GM23338 (cell line): ENCODE results near the gene FOXP1.

ENCODE experiments used
- CREB1 ChIP-seq: fragments of 250-450 bp; sonication (Bioruptor Pico); IDR thresholded peaks from 2 replicates; pipeline ENCODE4 v1.5.0; 2020; ENCODE audit warnings: low read depth, mild to moderate bottlenecking, moderate library complexity
- EZH2 ChIP-seq: fragments of 200-600 bp; sonication (generic); IDR thresholded peaks from one replicate; pipeline ENCODE4 v1.8.0; 2017; ENCODE audit warnings: antibody characterized with exemption, mild to moderate bottlenecking, low read depth; ENCODE audit not compliant: unreplicated experiment
- EZH2phosphoT487 ChIP-seq: fragments of 200-600 bp; sonication (generic); IDR thresholded peaks from one replicate; pipeline ENCODE4 v1.8.1; 2018; ENCODE audit warnings: antibody characterized with exemption; ENCODE audit not compliant: unreplicated experiment
- JUNB ChIP-seq: IDR thresholded peaks from one replicate; pipeline ENCODE4 v1.6.1; 2016; ENCODE audit warnings: antibody characterized with exemption; ENCODE audit not compliant: unreplicated experiment
- NANOG ChIP-seq: IDR thresholded peaks from 2 replicates; pipeline ENCODE4 v1.6.1; 2016; ENCODE audit warnings: antibody characterized with exemption, borderline replicate concordance
- POLR2AphosphoS5 ChIP-seq: IDR thresholded peaks from 2 replicates; pipeline ENCODE4 v1.6.1; 2016; ENCODE audit warnings: antibody characterized with exemption, low read depth
- REST ChIP-seq: IDR thresholded peaks from one replicate; pipeline ENCODE4 v1.6.1; 2018; ENCODE audit warnings: antibody characterized with exemption; ENCODE audit not compliant: unreplicated experiment
- STAT1 ChIP-seq: IDR thresholded peaks from one replicate; pipeline ENCODE4 v1.6.1; 2016; ENCODE audit warnings: antibody characterized with exemption; ENCODE audit not compliant: unreplicated experiment
- ZNF114 ChIP-seq: fragments of 250-450 bp; sonication (Bioruptor Pico); IDR thresholded peaks from 2 replicates; pipeline ENCODE4 v1.5.0; 2020; ENCODE audit warnings: mild to moderate bottlenecking, moderate library complexity
- ZNF331 ChIP-seq: fragments of 250-450 bp; sonication (Bioruptor Pico); IDR thresholded peaks from 2 replicates; pipeline ENCODE4 v1.5.0; 2020; ENCODE audit warnings: low read depth, mild to moderate bottlenecking, moderate library complexity
- ZNF462 ChIP-seq: fragments of 250-450 bp; sonication (Bioruptor Pico); IDR thresholded peaks from 2 replicates; pipeline ENCODE4 v1.5.0; 2020; ENCODE audit warnings: mild to moderate bottlenecking, moderate library complexity
- TF ChIP-seq, protein P1 (sequence below), 2 experiments: fragments of 200-600 bp in 1 of 2; sonication (generic) in 1 of 2; conservative IDR thresholded peaks; 2 replicates each; pipeline versions ENCODE4 v1.5.1 to v1.6.1; 2016 to 2017; ENCODE audit warnings: antibody characterized with exemption in 2 of 2, low read depth in 2 of 2, mild to moderate bottlenecking in 2 of 2, moderate library complexity in 1 of 2
- TF ChIP-seq, protein P2 (sequence below): IDR thresholded peaks from 2 replicates; pipeline ENCODE4 v1.6.1; 2016; ENCODE audit warnings: antibody characterized with exemption

DNA sequence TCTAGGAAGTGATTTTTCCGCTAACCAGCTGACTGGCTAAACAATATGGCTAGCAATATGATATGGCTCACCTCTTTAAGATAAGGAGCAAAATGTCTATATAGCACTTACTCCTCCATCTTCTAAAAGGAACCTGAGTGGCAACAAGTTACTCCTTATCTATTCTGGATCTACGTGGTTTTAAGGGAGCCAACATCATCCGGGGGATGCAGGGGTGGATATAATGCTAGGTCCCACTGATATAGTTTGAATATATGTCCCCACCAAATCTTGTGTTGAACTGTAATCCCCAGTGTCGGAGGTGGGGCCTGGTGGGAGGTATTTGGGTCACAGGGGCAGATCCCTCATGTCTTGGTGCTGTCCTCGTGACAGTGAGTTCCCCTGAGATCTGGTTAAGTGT, 500.7 kb downstream of the FOXP1 start:
- TF ChIP-seq, protein P1, sequence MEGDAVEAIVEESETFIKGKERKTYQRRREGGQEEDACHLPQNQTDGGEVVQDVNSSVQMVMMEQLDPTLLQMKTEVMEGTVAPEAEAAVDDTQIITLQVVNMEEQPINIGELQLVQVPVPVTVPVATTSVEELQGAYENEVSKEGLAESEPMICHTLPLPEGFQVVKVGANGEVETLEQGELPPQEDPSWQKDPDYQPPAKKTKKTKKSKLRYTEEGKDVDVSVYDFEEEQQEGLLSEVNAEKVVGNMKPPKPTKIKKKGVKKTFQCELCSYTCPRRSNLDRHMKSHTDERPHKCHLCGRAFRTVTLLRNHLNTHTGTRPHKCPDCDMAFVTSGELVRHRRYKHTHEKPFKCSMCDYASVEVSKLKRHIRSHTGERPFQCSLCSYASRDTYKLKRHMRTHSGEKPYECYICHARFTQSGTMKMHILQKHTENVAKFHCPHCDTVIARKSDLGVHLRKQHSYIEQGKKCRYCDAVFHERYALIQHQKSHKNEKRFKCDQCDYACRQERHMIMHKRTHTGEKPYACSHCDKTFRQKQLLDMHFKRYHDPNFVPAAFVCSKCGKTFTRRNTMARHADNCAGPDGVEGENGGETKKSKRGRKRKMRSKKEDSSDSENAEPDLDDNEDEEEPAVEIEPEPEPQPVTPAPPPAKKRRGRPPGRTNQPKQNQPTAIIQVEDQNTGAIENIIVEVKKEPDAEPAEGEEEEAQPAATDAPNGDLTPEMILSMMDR (conservative IDR thresholded peaks at IDR 0.05; ENCODE audit: low read depth in 2 of 2), result no peak
- no peak for TF ChIP-seq EZH2
- TF ChIP-seq POLR2AphosphoS5, result no peak
- TF ChIP-seq REST, result no peak
- no peak for TF ChIP-seq JUNB
- no peak for TF ChIP-seq EZH2phosphoT487
- TF ChIP-seq ZNF114 (CRISPR knock-in tag), result no peak
- TF ChIP-seq, protein P2, sequence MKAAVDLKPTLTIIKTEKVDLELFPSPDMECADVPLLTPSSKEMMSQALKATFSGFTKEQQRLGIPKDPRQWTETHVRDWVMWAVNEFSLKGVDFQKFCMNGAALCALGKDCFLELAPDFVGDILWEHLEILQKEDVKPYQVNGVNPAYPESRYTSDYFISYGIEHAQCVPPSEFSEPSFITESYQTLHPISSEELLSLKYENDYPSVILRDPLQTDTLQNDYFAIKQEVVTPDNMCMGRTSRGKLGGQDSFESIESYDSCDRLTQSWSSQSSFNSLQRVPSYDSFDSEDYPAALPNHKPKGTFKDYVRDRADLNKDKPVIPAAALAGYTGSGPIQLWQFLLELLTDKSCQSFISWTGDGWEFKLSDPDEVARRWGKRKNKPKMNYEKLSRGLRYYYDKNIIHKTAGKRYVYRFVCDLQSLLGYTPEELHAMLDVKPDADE, result no peak
- TF ChIP-seq CREB1 (CRISPR knock-in tag), result no peak
- no peak for TF ChIP-seq STAT1
- no peak for TF ChIP-seq NANOG
- TF ChIP-seq ZNF462, result no peak
- no peak for TF ChIP-seq ZNF331
